ENCODE data around the gene SPSB3. TPM values are rescaled to one million over a fixed set of nuclear protein-coding genes. Genes with fewer than 3 reads are reported as not detected.

The SPSB3 gene
- total and polyA plus RNA-seq, 2 of the 4 experiments (the other 2 are of a cell fraction) = 9.1 to 30.8 TPM

DNA sequence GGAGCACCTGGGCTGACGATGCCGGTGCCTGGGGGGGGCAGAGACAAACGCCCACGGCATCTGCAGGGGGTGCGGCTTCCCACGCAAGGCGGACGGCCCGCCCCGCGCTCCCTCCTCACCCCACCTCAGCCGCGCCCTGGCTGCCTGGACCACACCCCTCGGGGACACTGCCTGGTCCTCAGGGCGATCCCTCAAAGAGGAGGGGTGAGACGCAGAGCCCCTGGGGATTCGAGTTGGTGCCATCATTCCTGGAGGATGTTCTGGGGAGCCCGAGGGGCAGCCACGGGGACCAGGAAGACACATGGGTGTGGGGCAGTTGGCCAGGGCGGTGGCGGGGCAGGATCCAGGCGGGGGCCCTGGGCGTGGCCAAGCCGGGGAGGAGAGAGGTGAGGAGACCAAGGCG lies 7.3 kb upstream of the SPSB3 start:
- Histone ChIP-seq H2AFZ (replicated peaks; ENCODE audit: low read length, poor library complexity) (no peak overlapping the region), H3K36me3 (ENCODE audit: control insufficient read depth, insufficient read depth, low read length) (peaks cover 36% of the 10 kb centered on the region), H3K9me1 (ENCODE audit: insufficient read depth, low read length) (no peaks in the 10 kb centered on the region), H3K23ac (ENCODE audit: low read depth, low read length) (no peak overlapping the region), H3K4me1 (ENCODE audit: control insufficient read depth, insufficient read depth, low read length) (no peaks in the 10 kb centered on the region), H3K14ac (replicated peaks; ENCODE audit: low read depth, low read length) (no peak overlapping the region), H3K18ac (ENCODE audit: low read depth, low read length) (no peak overlapping the region), H4K91ac (ENCODE audit: insufficient read depth, low read depth, low read length) (no peak overlapping the region), H4K20me1 (ENCODE audit: insufficient read depth, low read length) (peaks cover 29% of the 10 kb centered on the region), H2BK20ac (ENCODE audit: low read depth, low read length) (no peak overlapping the region), H2BK5ac (ENCODE audit: low read depth, low read length, poor library complexity, severe bottlenecking) (no peak overlapping the region), H3K79me1 (ENCODE audit: low read depth in 1 of 2, low read length in 2 of 2) (peaks cover 6 to 27% of the 10 kb centered on the region in 2 experiments; a peak in 3 of 4 replicates), H2BK120ac (ENCODE audit: low read depth, low read length) (no peak overlapping the region), H3K4me3 (ENCODE audit: insufficient read depth, low read depth, low read length) (no peak overlapping the region), H3K9me3 (ENCODE audit: control insufficient read depth, insufficient read depth, low read length) (no peaks in the 10 kb centered on the region), H3K56ac (ENCODE audit: extremely low read depth, insufficient read depth, low read length) (no peak overlapping the region), H2AK5ac (ENCODE audit: low read depth, low read length) (no peak overlapping the region), H3K4ac (ENCODE audit: low read depth, low read length) (no peak overlapping the region), H4K5ac (ENCODE audit: low read depth, low read length) (no peak overlapping the region), H3K27ac (ENCODE audit: insufficient read depth, low read length) (no peak overlapping the region), H2AK9ac (replicated peaks; ENCODE audit: low read depth, low read length, poor library complexity) (no peak overlapping the region), H4K8ac (ENCODE audit: low read depth in 2 of 2, low read length in 2 of 2) (no peak overlapping the region), H3K9ac (ENCODE audit: low read depth, low read length) (no peak overlapping the region), H3K4me2 (ENCODE audit: low read depth, low read length) (no peak overlapping the region), H2BK15ac (ENCODE audit: low read depth, low read length) (no peak overlapping the region), H3K27me3 (ENCODE audit: control insufficient read depth, insufficient read depth, low read length) (no peaks in the 10 kb centered on the region)
- BruUV-seq (replicated peaks) = no TSS peak
- DNase-seq = no peak
- no CpG with 5 or more reads among the region's 25 CpGs for WGBS, 2 experiments (ENCODE audit: extremely low coverage in 2 of 2, insufficient read length in 1 of 2)
- ChIA-PET CTCF (no interaction called here), POLR2A (ENCODE audit: unreplicated experiment) (no interaction called here)
- in situ Hi-C loops (cut with MboI; ENCODE audit: low sequenced_read_pairs) = no loop called here
- TF ChIP-seq CEBPB (IDR thresholded peaks at IDR 0.05; ENCODE audit: low read depth, low read length) (no peak), MAZ (IDR thresholded peaks at IDR 0.05; ENCODE audit: borderline replicate concordance, low read depth, low read length) (no peak), POLR2A (IDR thresholded peaks at IDR 0.05; ENCODE audit: low read depth, low read length) (no peak), MXI1 (IDR thresholded peaks at IDR 0.05; ENCODE audit: borderline replicate concordance, low read depth, low read length) (no peak), NFE2L2 (IDR thresholded peaks at IDR 0.05; ENCODE audit: low read depth, low read length) (no peak), RCOR1 (IDR thresholded peaks at IDR 0.05; ENCODE audit: insufficient replicate concordance, low read length) (no peak), FOS (IDR thresholded peaks at IDR 0.05; ENCODE audit: low read depth, low read length) (no peak), MAFK (IDR thresholded peaks at IDR 0.05; ENCODE audit: low read depth, low read length) (no peak), RAD21 (IDR thresholded peaks at IDR 0.05; ENCODE audit: low read length) (no peak)
- dilution Hi-C loops (cut with HindIII; ENCODE audit: low sequenced_read_pairs, unreplicated experiment) = no loop called here
- no peak for ATAC-seq (ENCODE audit: low read depth)
- intact Hi-C loops (cut with micrococcal nuclease) = no loop called here

Measured in IMR-90 (cell line).